Osteocyte (in vitro differentiated cells): ENCODE results near the gene DOK7. TPM values are rescaled to one million over a fixed set of nuclear protein-coding genes. Genes with fewer than 3 reads are reported as not detected.

Experiments used
- DNase-seq: peaks from one replicate; pipeline ENCODE4 v3.0.0; 2021; ENCODE audit warnings: mixed read lengths; ENCODE audit not compliant: unreplicated experiment; ENCODE audit errors: extremely low spot score
- H3K27ac Mint-ChIP-seq: one replicate; pipeline ENCODE4 v1.8.0; 2021; ENCODE audit warnings: mild to moderate bottlenecking, mixed read lengths; ENCODE audit not compliant: unreplicated experiment
- H3K27me3 Mint-ChIP-seq: one replicate; pipeline ENCODE4 v1.8.0; 2021; ENCODE audit warnings: mixed read lengths; ENCODE audit not compliant: unreplicated experiment
- H3K36me3 Mint-ChIP-seq: one replicate; pipeline ENCODE4 v1.8.0; 2021; ENCODE audit warnings: mixed read lengths; ENCODE audit not compliant: unreplicated experiment
- H3K4me1 Mint-ChIP-seq: one replicate; pipeline ENCODE4 v1.8.0; 2021; ENCODE audit warnings: mixed read lengths; ENCODE audit not compliant: unreplicated experiment
- H3K4me3 Mint-ChIP-seq: one replicate; pipeline ENCODE4 v1.8.0; 2021; ENCODE audit warnings: mild to moderate bottlenecking, moderate library complexity, mixed read lengths; ENCODE audit not compliant: unreplicated experiment
- H3K9me3 Mint-ChIP-seq: one replicate; pipeline ENCODE4 v1.8.0; 2021; ENCODE audit warnings: mixed read lengths; ENCODE audit not compliant: unreplicated experiment
- CTCF ChIP-seq: fragments of 200-600 bp; sonication (generic); IDR thresholded peaks from 2 replicates; pipeline ENCODE4 v1.5.0; 2021; ENCODE audit warnings: antibody characterized with exemption, mild to moderate bottlenecking, moderate library complexity
- total RNA-seq: library from RNA; stranded (reverse); gene quantifications from 2 replicates; pipeline ENCODE4 v1.2.1, GENCODE V29; 2021

The DOK7 gene
- total RNA-seq, 1 donor from 2014 or later: not detected

- Mint-ChIP-seq H3K9me3 (peaks cover under 1% of the 10 kb centered on the region), H3K27ac (no peak overlapping the region), H3K4me1 (no peaks in the 10 kb centered on the region), H3K27me3 (peaks cover 8% of the 10 kb centered on the region), H3K36me3 (no peaks in the 10 kb centered on the region), H3K4me3 (no peak overlapping the region)
- no peak for TF ChIP-seq CTCF
- no peak for DNase-seq
Measured at GRCh38 chr4:3463556-3464348, 646 bp downstream of the DOK7 start.

- no peak overlapping the region for H3K4me3 Mint-ChIP-seq
- no peaks in the 10 kb centered on the region for H3K36me3 Mint-ChIP-seq
- no peaks in the 10 kb centered on the region for H3K4me1 Mint-ChIP-seq
- DNase-seq: no peak
- H3K9me3 Mint-ChIP-seq: no peaks in the 10 kb centered on the region
- no peak overlapping the region for H3K27ac Mint-ChIP-seq
- no peak for TF ChIP-seq CTCF
- peaks cover 4% of the 10 kb centered on the region for H3K27me3 Mint-ChIP-seq
Measured at GRCh38 chr4:3464349-3464905, 1.3 kb downstream of the DOK7 start.

GRCh38 chr4:3464911-3465697, 2.0 kb downstream of the DOK7 start:
- Mint-ChIP-seq H3K27ac (no peak overlapping the region), H3K4me3 (no peak overlapping the region), H3K36me3 (no peaks in the 10 kb centered on the region), H3K9me3 (no peaks in the 10 kb centered on the region), H3K27me3 (peaks cover 1% of the 10 kb centered on the region), H3K4me1 (no peaks in the 10 kb centered on the region)
- no peak for TF ChIP-seq CTCF
- DNase-seq: no peak

GRCh38 chr4:3465698-3466671, 2.9 kb downstream of the DOK7 start:
- no peak for DNase-seq
- H3K36me3 Mint-ChIP-seq: no peaks in the 10 kb centered on the region
- H3K4me1 Mint-ChIP-seq: no peaks in the 10 kb centered on the region
- H3K4me3 Mint-ChIP-seq: no peak overlapping the region
- H3K9me3 Mint-ChIP-seq: no peaks in the 10 kb centered on the region
- H3K27me3 Mint-ChIP-seq: peaks cover 3% of the 10 kb centered on the region
- peak; percentile 36 for TF ChIP-seq CTCF
- H3K27ac Mint-ChIP-seq: no peak overlapping the region
